Ectodermal cell (in vitro differentiated cells): ENCODE measurements around the gene LAMC1.

ENCODE experiments used
- H3K27ac ChIP-seq: 2 replicates; pipeline ENCODE4 v1.7.0; 2013; ENCODE audit warnings: mild to moderate bottlenecking, low read depth, low read length; ENCODE audit not compliant: insufficient read depth, poor library complexity, severe bottlenecking
- H3K27me3 ChIP-seq: 2 replicates; pipeline ENCODE4 v1.7.0; 2013; ENCODE audit warnings: mild to moderate bottlenecking, low read length; ENCODE audit not compliant: insufficient read depth, control insufficient read depth, poor library complexity, severe bottlenecking
- H3K36me3 ChIP-seq: one replicate; pipeline ENCODE4 v1.7.0; 2013; ENCODE audit warnings: low read length; ENCODE audit not compliant: control insufficient read depth, insufficient read depth
- H3K4me1 ChIP-seq: one replicate; pipeline ENCODE4 v1.7.0; 2013; ENCODE audit warnings: low read length; ENCODE audit not compliant: control insufficient read depth, insufficient read depth
- H3K4me3 ChIP-seq: 2 replicates; pipeline ENCODE4 v1.7.0; 2013; ENCODE audit warnings: low read depth, low read length, control low read depth; ENCODE audit not compliant: insufficient read depth
- H3K9me3 ChIP-seq: 2 replicates; pipeline ENCODE4 v1.7.0; 2013; ENCODE audit warnings: mild to moderate bottlenecking, low read length, moderate library complexity; ENCODE audit not compliant: control insufficient read depth
- WGBS, 2 experiments: methylation state at CpG; one replicate each; pipeline ENCODE4 v1.1.7; 2013; ENCODE audit warnings: missing lambda C conversion rate in 2 of 2; 5-methylcytosine and 5-hydroxymethylcytosine counted together

LAMC1 gene

DNA sequence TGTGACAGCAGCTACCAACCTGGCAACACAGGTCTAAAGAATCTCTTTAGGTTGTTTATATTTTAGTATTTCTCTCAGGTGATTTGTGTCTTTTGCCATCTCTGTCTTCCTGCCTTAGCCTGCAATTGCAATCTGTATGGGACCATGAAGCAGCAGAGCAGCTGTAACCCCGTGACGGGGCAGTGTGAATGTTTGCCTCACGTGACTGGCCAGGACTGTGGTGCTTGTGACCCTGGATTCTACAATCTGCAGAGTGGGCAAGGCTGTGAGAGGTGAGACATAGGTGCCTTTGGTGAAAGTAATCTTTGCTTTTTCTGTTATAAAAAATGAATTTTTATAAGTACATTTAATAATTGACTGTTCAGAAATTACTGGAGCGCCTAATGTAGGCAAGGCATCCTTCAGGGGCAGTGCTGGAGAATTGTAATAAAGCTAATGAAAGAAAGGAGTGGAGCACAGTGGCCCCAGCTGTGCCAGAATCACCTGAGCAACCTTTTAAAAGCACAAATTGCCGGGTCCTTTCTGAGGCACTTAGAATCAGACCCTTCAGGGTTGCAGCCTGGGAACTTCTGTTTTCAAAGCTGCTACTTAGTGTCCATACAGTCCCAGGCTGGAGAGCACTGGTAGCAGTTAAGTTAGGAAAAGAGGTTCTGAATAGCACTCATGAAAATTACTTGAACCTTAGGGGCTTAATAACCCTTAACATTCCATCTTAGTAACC is 102.2 kb downstream of the LAMC1 start:
- Histone ChIP-seq H3K27ac (no peak overlapping the region), H3K36me3 (peaks cover 3% of the 10 kb centered on the region), H3K9me3 (no peaks in the 10 kb centered on the region), H3K4me3 (no peak overlapping the region), H3K27me3 (no peaks in the 10 kb centered on the region), H3K4me1 (no peaks in the 10 kb centered on the region)
- 94 to 95% methylated on average over 5 of the region's 5 CpGs for WGBS, 2 experiments

- H3K4me1 ChIP-seq: no peaks in the 10 kb centered on the region
- peaks cover 3% of the 10 kb centered on the region for H3K36me3 ChIP-seq
- no peak overlapping the region for H3K4me3 ChIP-seq
- H3K9me3 ChIP-seq: no peaks in the 10 kb centered on the region
- WGBS, 2 experiments: 96 to 97% methylated on average over 5 of the region's 5 CpGs
- no peak overlapping the region for H3K27ac ChIP-seq
- H3K27me3 ChIP-seq: no peaks in the 10 kb centered on the region
Measured at GRCh38 chr1:183126000-183126366, 102.8 kb downstream of the LAMC1 start.

- no peak overlapping the region for H3K27ac ChIP-seq
Measured at GRCh38 chr1:183126528-183126927, 103.3 kb downstream of the LAMC1 start.

DNA sequence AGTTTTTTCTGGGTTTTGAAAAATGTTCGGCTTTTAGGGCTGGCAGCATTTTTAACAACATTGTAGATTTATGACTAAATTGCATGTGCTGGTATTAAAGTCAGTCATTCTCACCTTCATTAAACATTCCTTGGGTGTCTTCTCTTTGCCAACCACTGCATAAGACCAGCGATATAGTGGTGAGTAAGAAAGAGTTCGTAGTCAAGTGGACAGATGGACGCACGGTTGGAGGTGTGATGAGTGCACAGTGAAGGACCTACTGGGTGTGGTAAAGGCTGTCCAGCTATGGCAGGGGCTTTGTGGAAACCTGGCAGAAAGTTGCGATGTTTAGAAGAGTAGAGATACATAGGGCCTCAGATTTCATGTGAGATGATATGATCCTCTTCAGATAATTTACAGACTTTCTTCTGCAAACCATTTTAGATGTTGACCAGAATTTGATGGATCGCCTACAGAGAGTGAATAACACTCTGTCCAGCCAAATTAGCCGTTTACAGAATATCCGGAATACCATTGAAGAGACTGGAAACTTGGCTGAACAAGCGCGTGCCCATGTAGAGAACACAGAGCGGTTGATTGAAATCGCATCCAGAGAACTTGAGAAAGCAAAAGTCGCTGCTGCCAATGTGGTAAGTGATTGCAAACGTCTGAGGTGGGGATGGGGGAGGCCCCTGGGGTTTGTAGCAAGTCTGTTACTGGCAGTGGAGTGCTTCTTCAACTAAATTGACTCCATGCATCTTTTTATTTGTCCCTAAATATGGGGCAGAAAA is 106.9 kb downstream of the LAMC1 start:
- no peak overlapping the region for H3K27ac ChIP-seq
- H3K9me3 ChIP-seq: no peaks in the 10 kb centered on the region
- H3K27me3 ChIP-seq: no peaks in the 10 kb centered on the region
- H3K4me1 ChIP-seq: no peaks in the 10 kb centered on the region
- H3K4me3 ChIP-seq: no peak overlapping the region
- H3K36me3 ChIP-seq: peaks cover 17% of the 10 kb centered on the region
- WGBS, 2 experiments: 90% methylated on average over 14 to 15 of the region's 15 CpGs

More at GRCh38 chr1:183126528-183126927, 103.3 kb downstream of the LAMC1 start:
- no peak overlapping the region for H3K4me3 ChIP-seq
- no peaks in the 10 kb centered on the region for H3K9me3 ChIP-seq
- no peaks in the 10 kb centered on the region for H3K27me3 ChIP-seq
- H3K4me1 ChIP-seq: no peaks in the 10 kb centered on the region
- peaks cover 3% of the 10 kb centered on the region for H3K36me3 ChIP-seq
- WGBS, 2 experiments: 92 to 100% methylated on average over 1 of the region's 1 CpG

DNA sequence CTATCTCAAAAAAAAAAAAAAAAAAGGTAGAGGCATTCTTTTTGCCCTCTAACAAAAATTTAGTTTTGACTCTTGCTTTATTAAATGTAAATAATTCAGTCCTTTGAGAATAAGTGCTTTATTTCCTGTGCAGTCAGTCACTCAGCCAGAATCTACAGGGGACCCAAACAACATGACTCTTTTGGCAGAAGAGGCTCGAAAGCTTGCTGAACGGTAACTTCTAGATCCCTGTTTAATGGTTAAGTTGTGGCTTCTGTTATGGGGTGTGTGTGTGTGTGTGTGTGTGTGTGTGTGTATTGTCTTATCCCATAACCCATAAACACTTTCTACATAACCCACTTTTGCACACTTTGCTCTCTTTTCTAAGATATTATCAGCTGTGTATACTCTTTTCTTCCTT is 107.9 kb downstream of the LAMC1 start:
- Histone ChIP-seq H3K4me1 (no peaks in the 10 kb centered on the region), H3K4me3 (no peak overlapping the region), H3K27me3 (no peaks in the 10 kb centered on the region), H3K9me3 (no peaks in the 10 kb centered on the region), H3K36me3 (peaks cover 15% of the 10 kb centered on the region), H3K27ac (no peak overlapping the region)
- WGBS, 2 experiments: 91 to 96% methylated on average over 2 of the region's 2 CpGs

DNA sequence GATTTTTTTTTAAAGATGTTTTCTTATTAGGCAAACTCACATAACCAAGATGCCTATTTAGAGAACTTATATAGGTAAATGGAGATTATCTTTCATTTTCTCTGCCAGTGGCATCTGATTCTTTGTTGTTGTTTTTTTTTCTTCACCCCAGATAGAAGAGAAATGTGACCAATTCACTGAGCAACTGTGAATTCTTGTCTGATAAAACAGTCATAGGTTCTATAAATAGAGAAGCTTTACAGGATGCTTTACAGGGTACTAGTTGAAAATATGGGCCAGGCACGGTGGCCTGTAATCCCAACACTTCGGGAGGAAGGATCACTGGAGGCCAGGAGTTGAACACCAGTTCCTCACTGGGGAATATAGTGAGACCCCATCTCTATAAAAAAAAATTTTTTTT is 112.1 kb downstream of the LAMC1 start:
- 80 to 92% methylated on average over 2 of the region's 2 CpGs for WGBS, 2 experiments
- Histone ChIP-seq H3K4me3 (no peak overlapping the region), H3K9me3 (no peaks in the 10 kb centered on the region), H3K27me3 (no peaks in the 10 kb centered on the region), H3K27ac (no peak overlapping the region), H3K36me3 (peaks cover 15% of the 10 kb centered on the region), H3K4me1 (no peaks in the 10 kb centered on the region)

GRCh38 chr1:183137782-183138181 is 114.6 kb downstream of the LAMC1 start:
- Histone ChIP-seq H3K4me3 (no peak overlapping the region), H3K9me3 (no peaks in the 10 kb centered on the region), H3K27me3 (no peaks in the 10 kb centered on the region), H3K36me3 (peaks cover 15% of the 10 kb centered on the region), H3K4me1 (no peaks in the 10 kb centered on the region), H3K27ac (no peak overlapping the region)
- 84 to 97% methylated on average over 3 of the region's 3 CpGs for WGBS, 2 experiments

DNA sequence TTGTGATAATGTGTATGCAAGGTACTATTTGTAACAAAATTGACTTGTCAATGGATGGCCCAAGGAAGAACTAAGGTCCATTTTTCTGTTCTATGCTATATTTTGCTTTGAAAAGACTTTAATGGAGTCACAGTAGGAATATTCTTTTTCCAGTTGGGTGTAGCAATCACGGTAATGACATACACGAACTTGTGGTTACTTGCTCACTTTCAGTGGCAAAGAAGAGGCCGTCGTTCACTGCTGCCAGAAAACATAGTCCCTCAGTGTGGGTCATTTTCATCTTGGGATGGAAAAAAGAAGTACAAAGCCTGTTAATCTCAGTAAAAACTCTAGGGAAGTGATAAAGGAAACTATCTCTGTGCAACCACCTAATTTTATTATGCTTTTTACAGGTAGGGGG is 115.1 kb downstream of the LAMC1 start:
- Histone ChIP-seq H3K27ac (no peak overlapping the region), H3K4me1 (no peaks in the 10 kb centered on the region), H3K9me3 (no peaks in the 10 kb centered on the region), H3K4me3 (no peak overlapping the region), H3K36me3 (peaks cover 14% of the 10 kb centered on the region), H3K27me3 (no peaks in the 10 kb centered on the region)
- WGBS, 2 experiments: 72 to 74% methylated on average over 4 of the region's 4 CpGs

- no peak overlapping the region for H3K27ac ChIP-seq
- H3K36me3 ChIP-seq: peaks cover 7% of the 10 kb centered on the region
- H3K27me3 ChIP-seq: no peaks in the 10 kb centered on the region
- H3K4me1 ChIP-seq: no peaks in the 10 kb centered on the region
- WGBS, 2 experiments: 94 to 97% methylated on average over 4 of the region's 4 CpGs
- H3K4me3 ChIP-seq: no peak overlapping the region
- no peaks in the 10 kb centered on the region for H3K9me3 ChIP-seq
Measured at GRCh38 chr1:183139281-183139942, 116.2 kb downstream of the LAMC1 start.

- Histone ChIP-seq H3K36me3 (no peaks in the 10 kb centered on the region), H3K4me1 (no peaks in the 10 kb centered on the region)
Measured at GRCh38 chr1:183140633-183141032, 117.4 kb downstream of the LAMC1 start.

More at GRCh38 chr1:183140633-183141032, 117.4 kb downstream of the LAMC1 start:
- Histone ChIP-seq H3K4me3 (no peak overlapping the region), H3K27ac (no peak overlapping the region), H3K9me3 (no peaks in the 10 kb centered on the region), H3K27me3 (no peaks in the 10 kb centered on the region)
